Measurements from ENCODE around the gene METTL24.
"Not testable (repeated sequence)": the region's sequence is repeated elsewhere in the genome, so short reads cannot be mapped to it uniquely, and the experiment has no call there.

Gene METTL24

DNA sequence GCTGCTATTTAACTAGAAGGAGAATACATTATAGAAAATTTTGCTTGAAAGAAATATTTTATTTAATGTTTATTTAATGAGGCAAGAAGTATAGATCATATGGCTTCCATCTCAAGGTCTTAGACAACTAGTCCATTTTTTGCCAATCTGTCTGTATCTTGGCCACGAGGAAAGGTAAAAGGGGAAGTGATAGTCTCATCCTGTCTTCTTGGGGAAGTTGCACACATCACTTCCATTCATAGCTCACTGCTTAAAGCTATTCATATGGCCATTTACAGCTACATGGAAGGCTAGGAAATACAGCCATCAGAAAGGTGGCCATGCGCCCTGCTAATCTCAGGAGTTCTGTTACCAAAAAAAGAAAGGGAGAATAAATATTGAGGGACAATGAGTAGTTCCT lies 50.8 kb downstream of the METTL24 start:
- no peak for DNase-seq

DNA sequence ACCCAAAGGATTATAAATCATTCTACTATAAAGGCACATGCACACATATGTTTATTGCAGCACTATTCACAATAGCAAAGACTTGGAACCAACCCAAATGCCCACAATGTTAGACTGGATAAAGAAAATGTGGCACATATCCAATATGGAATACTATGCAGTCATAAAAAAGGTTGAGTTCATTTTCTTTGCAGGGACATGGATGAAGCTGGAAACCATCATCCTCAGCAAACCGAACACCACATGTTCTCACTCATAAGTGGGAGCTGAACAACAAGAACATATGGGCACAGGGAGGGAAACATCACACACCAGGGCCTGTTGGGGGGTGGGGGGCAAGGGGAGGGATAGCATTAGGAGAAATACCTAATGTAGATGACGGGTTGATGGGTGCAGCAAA lies 52.3 kb downstream of the METTL24 start:
- DNase-seq, result not testable (repeated sequence)

DNA sequence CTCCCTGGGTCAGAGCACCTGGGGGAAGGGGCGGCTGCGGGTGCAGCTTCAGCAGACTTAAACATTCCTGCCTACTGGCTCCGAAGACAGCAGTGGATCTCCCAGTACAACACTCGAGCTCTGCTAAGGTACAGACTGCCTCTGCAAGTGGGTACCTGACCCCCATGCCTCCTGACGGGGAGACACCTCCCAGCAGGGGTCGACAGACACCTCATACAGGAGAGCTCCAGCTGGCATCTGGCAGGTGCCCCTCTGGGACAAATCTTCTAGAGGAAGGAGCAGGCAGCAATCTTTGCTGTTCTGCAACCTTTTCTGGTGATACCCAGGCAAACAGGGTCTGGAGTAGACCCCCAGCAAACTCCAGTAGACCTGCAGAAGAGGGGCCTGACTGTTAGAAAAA lies 54.5 kb downstream of the METTL24 start:
- not testable (repeated sequence) for DNase-seq

DNA sequence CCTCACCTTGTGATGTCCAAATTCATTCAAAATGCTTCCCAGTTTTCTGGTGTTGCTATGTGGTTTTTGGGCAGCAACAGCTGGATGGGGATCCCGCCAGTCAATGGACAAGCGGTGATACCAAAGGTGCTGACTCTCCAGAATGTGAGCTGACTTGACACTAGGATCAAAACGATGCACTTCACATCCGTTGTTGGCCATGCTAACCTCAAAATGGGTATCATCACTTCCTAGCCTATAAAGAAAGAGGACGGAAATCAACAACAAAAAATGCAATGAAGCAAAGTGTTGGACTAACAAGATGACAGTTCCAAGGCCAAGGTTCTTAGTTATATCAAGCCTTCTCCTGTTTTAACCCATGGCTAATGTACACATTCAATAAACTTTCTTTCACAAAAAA lies 59.2 kb downstream of the METTL24 start:
- DNase-seq, result no peak

DNA sequence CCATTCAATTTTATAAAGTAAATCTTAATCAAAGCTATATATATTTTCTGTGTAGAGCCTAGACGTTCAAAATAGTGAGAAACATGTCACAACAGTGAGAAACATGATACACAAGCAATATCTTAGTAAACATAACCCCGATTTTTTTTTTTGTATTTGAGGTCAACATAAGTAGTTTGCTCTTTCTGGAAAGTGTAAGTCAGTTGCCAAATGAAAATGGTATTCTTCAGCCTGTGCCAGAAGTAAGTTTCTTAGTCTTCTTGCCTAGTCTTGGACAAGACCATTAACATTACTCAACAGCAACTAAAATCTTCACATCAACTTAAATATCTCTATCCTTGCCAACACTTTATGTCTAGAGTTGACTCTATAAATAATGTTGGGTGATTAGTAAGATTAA lies 59.7 kb downstream of the METTL24 start:
- DNase-seq, result no peak

DNA sequence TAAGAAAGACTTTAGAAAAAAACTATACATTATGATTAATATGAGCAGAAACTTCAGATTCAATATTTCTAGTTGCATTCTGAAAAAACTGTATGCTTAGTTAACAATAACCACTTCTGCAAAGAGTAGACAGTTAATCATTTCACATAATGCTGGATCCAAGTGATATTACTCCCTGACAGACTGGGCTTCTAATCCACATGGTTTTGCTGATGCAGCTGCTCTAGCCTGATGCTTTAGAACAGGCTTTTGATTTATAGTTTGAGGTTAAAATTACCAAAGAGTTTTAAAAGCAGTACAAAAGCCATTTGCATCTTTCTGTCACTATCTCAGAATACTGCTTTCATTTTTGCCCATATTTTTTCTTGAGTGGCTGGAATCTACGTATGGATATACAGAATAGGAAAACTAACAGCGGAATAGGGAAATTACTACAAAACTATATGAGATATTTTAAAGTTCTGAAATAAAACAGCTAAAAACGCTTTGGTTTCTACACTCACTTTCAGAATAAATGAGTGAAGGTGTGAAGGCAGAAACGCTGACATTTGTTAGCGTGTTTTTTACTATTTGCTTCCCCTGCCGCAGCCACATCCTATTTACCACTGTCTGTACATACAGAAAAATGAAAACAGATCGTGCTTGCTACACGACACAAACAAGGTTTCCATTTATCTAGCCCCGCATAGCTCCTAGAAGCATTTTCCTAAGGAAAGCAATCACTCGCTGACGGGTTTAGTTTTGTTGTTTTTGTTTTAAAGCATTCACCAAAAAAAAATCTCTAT lies 61.7 kb downstream of the METTL24 start:
- DNase-seq, result no peak

DNA sequence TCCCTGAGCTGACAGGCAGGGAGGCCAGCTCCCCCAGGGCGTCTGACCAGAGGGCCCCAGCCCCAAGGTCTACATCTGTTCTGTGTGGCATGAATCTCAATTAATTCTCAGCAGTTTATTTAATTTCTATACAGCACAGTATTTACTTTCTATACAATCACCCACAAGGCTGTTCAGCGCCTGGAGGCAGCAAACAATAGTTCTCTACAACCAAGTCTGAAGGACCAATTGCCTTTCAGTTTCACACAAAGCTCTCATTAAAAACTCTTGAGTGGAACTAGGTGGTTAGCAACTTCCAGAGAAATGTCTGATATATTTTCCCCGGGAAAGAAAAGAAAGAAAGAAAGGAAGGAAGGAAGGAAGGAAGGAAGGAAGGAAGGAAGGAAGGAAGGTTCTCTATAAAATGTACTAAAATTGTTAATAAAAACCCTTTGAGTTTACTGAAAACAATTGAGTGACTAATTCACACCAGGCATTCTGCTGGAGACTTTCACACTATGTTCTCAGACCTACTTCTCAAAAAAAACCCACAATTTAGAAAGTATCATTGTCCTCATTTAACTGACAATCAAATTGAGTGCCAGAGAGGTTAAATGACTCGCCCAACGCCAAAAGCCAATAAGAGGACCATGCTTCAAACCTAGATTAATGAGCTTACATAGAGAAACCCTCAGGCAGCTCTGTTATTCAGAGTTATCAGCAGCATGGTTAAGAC lies 62.5 kb downstream of the METTL24 start:
- DNase-seq, result no peak

DNA sequence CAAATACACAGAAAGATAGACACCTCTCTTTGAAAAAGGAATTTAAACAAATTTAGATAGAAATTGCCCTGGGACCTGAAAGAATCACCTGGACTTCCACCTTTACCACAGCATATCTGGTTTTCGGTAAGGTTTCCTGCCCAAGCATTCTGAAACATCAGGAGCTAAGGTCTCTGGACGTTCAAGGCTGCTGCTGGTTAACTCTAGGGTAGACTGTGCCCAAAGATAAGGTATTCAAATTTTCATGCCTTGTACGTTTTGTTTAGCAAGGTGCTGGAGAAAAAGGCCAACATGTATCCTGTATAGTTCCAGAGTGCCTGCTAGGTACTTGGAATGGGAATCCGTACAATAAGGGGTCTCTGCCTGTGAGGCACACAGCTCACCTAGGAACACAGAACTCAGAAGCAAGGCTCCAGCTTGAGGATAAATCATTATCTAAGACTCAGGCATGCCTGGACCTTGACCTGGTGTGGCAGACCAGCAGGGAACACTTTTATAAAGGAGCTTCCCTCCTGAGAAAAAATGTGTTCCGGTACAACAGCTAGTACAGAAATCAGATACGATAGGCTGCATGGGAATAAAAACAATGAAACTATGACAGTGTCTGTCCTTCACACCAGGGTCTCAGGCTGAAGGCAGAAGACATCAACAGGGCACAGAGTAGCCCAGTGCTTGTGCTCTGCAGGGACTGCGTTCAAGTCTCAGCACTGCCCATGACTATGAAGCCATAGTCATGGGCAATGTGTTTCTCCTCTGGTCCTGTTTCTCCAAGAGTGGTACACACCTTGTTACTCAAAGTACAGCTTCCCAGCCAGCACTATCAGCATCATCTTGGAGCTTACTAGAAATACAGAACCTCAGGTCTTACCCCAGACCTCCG lies 70.4 kb downstream of the METTL24 start:
- no peak for DNase-seq

DNA sequence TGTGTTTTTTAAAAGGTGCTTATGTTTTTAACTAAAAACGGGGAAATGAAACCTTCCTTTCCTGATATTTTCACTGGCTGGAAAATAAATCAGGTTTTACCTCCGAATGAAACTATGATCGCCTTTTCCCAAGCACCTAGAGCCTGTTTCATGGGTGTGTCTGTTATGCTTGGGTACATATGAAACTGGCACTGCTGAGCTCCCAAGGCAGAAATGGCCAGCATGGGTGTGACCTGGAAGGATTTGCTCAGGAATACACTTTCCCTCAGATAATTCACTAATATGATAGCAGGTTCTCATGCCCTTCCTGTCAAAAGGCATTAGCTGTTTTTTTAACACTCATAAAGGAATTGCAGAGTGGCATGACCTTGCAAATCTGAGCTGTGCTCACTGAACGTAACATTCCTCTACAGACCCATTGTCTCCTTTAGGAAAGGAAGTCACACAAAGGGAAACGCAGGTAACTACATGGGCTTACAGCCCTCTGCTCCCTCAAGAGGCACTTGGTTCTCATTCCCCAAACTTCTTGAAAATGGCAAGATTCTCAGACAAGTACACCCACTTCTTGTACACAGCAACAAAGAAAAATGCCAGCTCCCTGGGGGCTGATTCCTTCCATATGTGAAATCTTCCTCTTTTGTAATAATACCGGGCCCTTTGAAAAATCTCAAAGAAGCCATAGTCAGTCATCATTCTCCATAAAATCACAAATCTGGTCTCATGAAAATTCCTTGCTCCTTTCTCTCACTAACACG lies 72.7 kb downstream of the METTL24 start:
- DNase-seq, result no peak

DNA sequence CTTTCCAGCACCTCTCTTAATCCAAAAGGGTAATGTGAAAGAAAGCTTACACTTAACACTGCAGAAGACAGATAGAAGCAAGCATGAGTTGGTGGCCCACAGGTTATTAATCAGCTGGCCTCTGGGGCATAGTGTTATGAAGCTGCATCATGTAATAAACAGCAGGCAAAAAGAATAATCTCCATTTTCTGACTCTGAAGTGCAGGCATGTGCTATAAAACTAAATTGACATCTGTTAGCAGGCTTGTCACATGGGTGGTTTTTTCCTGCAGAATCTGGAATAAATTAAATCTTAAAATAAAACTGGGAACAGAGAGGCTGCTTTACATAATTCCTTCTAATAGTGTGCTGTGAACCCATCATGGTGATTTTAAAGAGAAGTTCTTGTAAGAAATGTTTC lies 73.3 kb downstream of the METTL24 start:
- DNase-seq, result peak; percentile 3

DNA sequence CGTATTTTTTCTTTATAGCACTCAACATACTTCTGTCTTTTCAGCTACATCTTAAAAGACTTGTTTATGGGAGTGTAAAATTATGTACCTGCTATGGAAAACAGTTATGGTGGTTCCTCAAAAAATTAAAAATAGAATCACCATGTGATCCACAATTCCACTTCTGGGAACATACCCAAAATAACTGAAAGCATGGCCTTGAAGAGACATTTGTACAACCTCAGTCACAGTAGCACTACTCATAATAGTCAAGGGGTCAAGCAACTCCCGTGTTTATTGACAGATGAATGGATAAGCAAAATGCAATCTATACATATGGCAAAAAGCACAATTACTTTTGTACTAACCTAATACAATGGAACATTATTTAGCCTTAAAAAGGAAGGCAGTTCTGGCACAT lies 74.5 kb downstream of the METTL24 start:
- DNase-seq, result no peak

DNA sequence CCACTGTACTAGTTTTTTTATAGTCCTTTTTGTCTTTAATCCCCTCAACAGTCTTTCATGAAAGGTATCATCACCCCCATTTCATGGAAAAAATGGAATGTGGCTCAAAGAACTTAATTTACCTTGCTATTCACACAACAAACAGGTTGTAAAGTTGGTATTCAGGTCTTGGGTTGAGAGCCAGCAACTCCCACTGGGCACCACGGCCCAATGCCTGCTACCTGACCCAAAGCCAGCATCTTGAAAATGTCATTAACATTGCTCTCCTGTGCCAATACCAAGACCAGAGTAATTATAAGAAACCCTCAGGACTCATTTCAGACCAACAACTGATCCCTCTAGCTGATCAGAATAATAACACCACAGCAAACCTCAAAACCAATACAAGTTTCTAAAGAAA lies 75.7 kb downstream of the METTL24 start:
- no peak for DNase-seq

DNA sequence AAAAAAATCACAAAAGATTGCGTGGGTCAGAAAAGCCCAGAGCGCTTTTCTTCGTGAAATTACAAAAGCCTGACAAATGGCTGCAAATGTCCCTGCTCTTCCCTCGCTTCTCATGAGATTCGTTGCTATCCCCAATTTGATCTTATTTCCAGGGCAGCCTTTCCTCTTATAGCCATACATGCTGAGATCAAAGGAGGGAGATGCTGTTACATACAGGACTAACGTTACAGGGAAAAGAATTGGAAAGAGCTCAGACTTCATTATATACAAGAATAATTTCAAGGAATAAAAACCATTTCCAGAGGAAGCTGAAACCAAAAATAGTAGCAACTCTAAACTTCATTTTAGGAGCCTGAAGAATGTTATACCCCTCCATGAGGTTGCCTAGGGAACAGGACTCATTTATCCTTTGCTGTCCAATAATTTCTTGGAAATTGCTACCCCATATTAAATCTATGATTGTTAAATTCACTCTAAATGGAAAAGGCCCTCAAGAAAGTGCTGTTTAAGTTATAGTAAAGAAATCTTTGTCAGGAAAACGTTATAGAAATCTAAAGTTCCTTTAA lies 81.0 kb downstream of the METTL24 start:
- DNase-seq, result no peak

DNA sequence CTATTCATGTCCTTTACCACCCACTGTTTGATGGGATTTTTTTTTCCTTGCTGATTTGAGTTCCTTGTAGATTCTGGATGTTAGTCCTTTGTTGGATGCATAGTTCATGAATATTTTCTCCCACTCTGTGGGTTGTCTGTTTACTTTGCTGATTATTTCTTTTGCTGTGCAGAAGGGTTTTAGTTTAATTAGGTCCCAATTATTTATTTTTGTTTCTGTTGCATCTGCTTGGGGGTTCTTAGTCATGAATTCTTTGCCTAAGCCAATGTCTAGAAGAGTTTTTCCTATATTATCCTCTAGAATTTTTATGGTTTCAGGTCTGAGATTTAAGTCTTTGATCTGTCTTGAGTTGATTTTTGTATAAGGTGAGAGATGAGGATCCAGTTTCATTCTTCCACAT lies 85.4 kb downstream of the METTL24 start:
- DNase-seq, result not testable (repeated sequence)

DNA sequence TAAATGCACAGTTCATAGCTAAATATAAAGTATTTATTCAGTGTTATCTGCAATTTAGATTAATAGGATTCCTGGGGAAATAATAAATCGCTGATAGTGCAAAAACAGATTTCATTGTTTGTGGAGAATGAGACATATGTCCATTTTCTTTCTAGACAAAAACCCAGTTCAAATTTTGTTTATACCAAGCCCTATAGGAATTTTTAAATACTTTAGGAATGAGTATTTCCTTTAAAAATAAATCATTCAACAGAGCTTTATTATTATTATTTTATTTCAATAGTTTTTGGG lies 86.5 kb downstream of the METTL24 start:
- no peak for DNase-seq

DNA sequence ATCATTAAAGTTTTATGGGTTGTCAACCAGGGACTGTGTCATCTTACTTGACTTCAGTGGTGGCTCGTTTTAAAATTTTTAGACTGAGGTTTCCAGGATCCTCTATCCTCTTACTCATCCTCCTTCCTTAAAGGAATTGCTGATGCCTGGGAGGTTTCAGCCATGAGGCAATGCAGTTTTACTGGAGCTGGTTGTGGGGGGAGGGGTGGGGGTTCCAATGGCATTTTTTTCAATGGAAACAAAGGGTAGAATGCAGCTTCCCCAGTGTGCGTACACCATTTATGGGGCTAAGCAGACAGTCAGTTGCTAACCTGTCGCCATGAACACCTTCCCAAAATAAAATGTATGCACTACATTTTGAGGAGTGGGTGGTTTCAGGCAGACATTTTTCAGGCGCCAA lies 88.0 kb downstream of the METTL24 start:
- no peak for DNase-seq

DNA sequence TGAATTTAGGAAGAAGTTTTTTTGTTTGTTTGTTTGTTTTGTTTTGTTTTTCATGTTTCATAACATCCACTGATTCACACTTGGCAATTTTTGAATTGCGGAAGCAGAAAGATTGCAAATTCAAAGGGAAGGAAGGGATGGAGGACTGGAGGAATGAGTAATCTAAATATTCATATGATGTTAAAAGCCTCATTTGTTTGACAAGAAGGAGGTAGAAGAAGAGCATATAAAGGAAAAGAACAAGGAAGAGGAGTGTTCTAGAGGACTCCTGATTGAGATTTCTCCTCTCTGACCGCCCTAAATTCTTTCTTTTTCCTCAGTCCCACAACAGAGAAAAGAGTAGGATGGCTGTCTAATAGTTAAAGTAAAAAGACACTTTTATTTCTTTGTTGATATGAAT lies 88.5 kb downstream of the METTL24 start:
- DNase-seq, result no peak

DNA sequence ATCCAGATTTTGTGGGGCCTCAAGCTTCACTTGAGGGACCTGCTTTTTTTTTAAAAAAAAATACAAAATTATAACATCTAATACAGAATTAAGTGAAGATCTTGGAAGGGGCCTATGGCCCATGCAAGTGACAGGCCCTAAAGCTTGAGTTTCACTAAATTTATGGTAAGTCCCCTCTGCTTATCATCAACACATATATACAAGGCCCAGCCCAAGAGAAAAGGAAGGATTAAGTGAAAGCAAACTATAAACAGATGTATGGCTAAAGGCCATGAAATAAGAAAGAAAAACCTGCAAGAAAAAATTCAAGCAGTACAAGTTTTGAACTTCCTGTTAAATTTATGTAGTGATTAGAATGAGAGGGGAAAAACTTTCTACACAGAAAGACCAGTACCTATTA lies 91.2 kb downstream of the METTL24 start:
- DNase-seq, result no peak

DNA sequence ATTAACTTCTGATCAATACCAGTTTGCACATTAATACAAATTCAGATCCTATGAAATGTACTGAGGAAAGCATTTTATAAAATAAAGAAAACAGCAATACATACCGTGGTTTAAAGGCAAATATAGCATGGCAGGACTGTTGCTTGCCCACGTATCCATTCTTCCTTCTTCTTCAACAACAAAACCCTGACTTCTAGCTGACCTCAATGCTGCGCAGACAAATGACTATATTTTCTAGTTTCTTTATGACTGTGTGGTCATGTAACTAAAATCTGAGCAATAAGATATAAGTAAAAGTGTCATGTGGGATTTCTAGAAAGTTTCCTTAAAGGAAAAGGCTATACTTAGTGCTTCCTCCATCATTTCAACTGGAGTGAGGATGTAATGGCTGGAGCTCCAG lies 92.9 kb downstream of the METTL24 start:
- DNase-seq, result no peak

DNA sequence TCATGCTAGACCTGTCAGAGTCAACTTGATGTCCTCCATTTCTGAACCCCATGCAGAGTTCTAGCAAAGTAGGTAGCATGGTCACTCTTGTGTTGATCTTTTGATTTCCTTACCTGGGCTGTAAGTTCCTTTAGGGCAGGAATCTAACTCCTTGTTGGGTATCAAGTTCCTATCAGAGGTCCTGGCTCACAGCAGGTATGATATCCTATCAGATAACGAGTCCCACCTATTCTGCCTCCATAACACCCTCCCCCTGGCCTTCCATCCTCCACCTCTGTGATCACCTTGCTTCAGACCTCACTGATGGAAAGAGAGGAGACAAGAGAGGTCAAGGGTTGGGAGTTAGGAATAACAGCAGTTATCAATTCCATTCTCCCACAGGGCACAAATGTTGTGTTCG lies 101.8 kb downstream of the METTL24 start:
- no peak for DNase-seq

DNA sequence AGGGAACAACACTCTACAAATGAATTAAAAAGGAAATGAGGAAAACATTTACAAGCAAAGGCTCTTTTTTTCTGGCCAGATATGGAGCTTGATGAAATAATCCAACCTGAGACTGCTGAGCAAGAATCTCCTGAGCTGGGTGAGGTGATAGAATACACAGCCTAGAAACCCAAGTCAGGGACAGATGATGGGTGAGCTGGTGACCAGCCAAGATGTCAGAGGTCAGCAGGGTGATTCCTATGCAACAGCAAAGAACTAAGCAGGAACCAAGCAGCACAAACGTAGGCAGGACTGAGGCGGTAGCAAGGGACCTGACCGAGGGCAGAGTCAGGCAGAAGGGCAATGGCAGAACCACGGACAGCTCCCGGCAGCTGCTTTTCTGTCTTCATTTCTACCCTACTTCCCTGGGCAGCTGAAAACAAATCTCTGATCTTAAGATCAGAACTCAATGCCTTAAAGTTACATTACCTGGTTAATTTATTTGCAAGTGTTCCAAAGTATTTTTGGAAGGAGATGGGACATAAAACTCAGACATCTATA lies 102.9 kb downstream of the METTL24 start:
- no peak for DNase-seq

DNA sequence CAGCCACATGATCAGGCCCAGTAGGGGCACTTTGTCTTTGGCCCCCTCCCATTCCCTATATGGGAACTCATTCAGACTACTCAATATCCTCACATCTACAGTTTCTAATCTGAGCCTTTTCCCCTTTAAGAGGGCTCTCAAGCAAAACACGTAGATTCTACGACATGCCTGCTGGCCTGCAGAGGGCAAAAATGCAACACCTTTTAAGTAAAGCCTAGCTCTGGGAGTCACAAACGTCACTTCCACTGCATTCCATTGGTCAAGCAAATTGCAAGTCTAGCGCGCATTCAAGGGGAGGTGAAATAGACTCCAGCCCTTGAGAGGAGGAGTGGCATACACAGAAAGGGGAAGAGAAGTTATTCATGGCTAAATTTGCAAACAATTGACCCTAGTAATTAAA lies 107.3 kb downstream of the METTL24 start:
- DNase-seq, result no peak

DNA sequence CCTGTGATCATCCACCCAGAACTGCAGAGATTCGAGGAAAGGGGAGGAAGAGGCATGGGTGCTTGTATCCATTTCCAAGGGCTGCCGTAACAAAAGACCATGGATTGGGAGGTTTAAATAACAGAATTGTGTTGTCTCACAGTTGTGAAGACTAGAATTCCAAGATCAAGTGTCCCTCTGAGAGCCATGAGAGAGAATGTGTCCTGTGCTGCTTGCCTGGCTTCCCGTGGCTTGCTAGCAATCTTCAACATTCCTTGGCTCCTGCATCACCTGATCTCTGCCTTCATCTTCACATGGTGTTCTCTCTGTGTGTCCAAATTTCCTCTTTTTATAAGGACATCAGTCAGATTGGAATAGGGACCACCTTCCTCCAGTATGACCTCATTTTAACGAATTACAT lies 108.1 kb downstream of the METTL24 start:
- DNase-seq, result no peak

Data from NCI-H1048 (cell line).